OCI-LY1 (cell line): ENCODE measurements around the gene PKM.
"Not testable (repeated sequence)": the region's sequence is repeated elsewhere in the genome, so short reads cannot be mapped to it uniquely, and the experiment has no call there.

ENCODE experiments used
- H2AFZ ChIP-seq: fragments of 200-600 bp; sonication (generic), shearing (Covaris generic); 2 replicates; pipeline ENCODE4 v1.6.0; 2014; ENCODE audit warnings: antibody characterized with exemption, mild to moderate bottlenecking, low read length
- H3F3A ChIP-seq: fragments of 200-600 bp; sonication (generic), shearing (Covaris generic); 2 replicates; pipeline ENCODE4 v1.6.0; 2014; ENCODE audit warnings: mild to moderate bottlenecking, antibody characterized with exemption, low read length, moderate library complexity; ENCODE audit not compliant: insufficient read depth
- H3K27ac ChIP-seq: fragments of 200-600 bp; sonication (generic); 2 replicates; pipeline ENCODE4 v1.5.1; 2014; ENCODE audit warnings: low read length, mixed run types, mild to moderate bottlenecking, low read depth; ENCODE audit not compliant: poor library complexity, severe bottlenecking
- H3K27me3 ChIP-seq: fragments of 200-600 bp; sonication (generic); 2 replicates; pipeline ENCODE4 v1.6.0; 2014; ENCODE audit warnings: antibody characterized with exemption, mild to moderate bottlenecking, low read length, moderate library complexity; ENCODE audit not compliant: insufficient read depth
- H3K36me3 ChIP-seq: fragments of 200-600 bp; sonication (generic); 2 replicates; pipeline ENCODE4 v1.6.1; 2014; ENCODE audit warnings: mild to moderate bottlenecking, antibody characterized with exemption, low read length, moderate library complexity, mixed read lengths; ENCODE audit not compliant: insufficient read depth
- H3K4me1 ChIP-seq: fragments of 200-600 bp; sonication (generic); 2 replicates; pipeline ENCODE4 v1.5.1; 2014; ENCODE audit warnings: mild to moderate bottlenecking, low read length, moderate library complexity; ENCODE audit not compliant: insufficient read depth, severe bottlenecking
- H3K4me2 ChIP-seq: fragments of 200-600 bp; sonication (generic), shearing (Covaris generic); 2 replicates; pipeline ENCODE4 v1.6.1; 2014; ENCODE audit warnings: low read length
- H3K4me3 ChIP-seq: fragments of 200-600 bp; sonication (generic); 2 replicates; pipeline ENCODE4 v1.5.1; 2014; ENCODE audit warnings: low read length, low read depth, mild to moderate bottlenecking, mixed read lengths; ENCODE audit not compliant: poor library complexity, severe bottlenecking
- H3K79me2 ChIP-seq: fragments of 200-600 bp; shearing (Covaris generic); 2 replicates; pipeline ENCODE4 v1.6.1; 2016; ENCODE audit warnings: mixed run types, low read length, mixed read lengths; ENCODE audit not compliant: insufficient read depth
- H3K9ac ChIP-seq: fragments of 200-600 bp; sonication (generic), shearing (Covaris generic); 2 replicates; pipeline ENCODE4 v1.6.1; 2014; ENCODE audit warnings: mild to moderate bottlenecking, low read length, mixed read lengths
- H3K9me2 ChIP-seq: fragments of 200-600 bp; sonication (generic), shearing (Covaris generic); 2 replicates; pipeline ENCODE4 v1.6.1; 2014; ENCODE audit warnings: low read depth, mild to moderate bottlenecking, low read length, mixed read lengths
- H3K9me3 ChIP-seq: fragments of 200-600 bp; shearing (Covaris generic); 2 replicates; pipeline ENCODE4 v1.6.1; 2014; ENCODE audit warnings: low read length, mixed read lengths
- H4K20me1 ChIP-seq: fragments of 200-600 bp; sonication (generic), shearing (Covaris generic); 2 replicates; pipeline ENCODE4 v1.6.0; 2016; ENCODE audit warnings: mild to moderate bottlenecking, low read length; ENCODE audit not compliant: insufficient read depth
- EZH2 ChIP-seq: fragments of 200-600 bp; sonication (generic), shearing (Covaris generic); IDR thresholded peaks from 2 replicates; pipeline ENCODE4 v1.8.0; 2017; ENCODE audit warnings: borderline replicate concordance, mixed run types, mild to moderate bottlenecking, antibody characterized with exemption, low read length, moderate library complexity, mixed read lengths
- TF ChIP-seq, protein P1 (sequence below): fragments of 200-600 bp; sonication (generic), shearing (Covaris generic); IDR thresholded peaks from 2 replicates; pipeline ENCODE4 v1.5.1; 2017; ENCODE audit warnings: mild to moderate bottlenecking, antibody characterized with exemption, low read length, moderate library complexity, mixed read lengths

Gene PKM

DNA sequence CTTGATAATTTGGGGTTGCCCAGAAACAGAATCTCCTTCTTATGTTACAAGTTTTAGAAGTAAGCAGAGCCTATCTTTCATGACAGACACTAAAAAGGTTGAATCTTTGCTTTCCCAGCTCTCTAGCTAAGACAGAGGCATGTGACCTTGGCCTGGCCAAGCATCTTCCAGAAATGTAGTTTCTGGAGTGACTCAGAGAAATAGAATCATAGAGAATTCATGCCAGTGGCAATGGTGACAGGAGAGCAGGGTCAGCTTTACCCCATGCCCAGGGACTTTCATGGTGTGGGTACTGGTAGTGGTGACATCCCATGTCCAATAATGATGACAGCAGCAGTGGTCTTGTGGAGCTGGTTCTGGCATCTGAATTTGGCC, 45.3 kb upstream of the PKM start:
- peaks cover 16% of the 10 kb centered on the region for H3K4me1 ChIP-seq
- H3K9me3 ChIP-seq: no peaks in the 10 kb centered on the region
- no peak overlapping the region for H3K4me3 ChIP-seq
- H2AFZ ChIP-seq: no peak overlapping the region
- H3K36me3 ChIP-seq: no peaks in the 10 kb centered on the region
- no peaks in the 10 kb centered on the region for H3K9me2 ChIP-seq
- TF ChIP-seq, protein P1, sequence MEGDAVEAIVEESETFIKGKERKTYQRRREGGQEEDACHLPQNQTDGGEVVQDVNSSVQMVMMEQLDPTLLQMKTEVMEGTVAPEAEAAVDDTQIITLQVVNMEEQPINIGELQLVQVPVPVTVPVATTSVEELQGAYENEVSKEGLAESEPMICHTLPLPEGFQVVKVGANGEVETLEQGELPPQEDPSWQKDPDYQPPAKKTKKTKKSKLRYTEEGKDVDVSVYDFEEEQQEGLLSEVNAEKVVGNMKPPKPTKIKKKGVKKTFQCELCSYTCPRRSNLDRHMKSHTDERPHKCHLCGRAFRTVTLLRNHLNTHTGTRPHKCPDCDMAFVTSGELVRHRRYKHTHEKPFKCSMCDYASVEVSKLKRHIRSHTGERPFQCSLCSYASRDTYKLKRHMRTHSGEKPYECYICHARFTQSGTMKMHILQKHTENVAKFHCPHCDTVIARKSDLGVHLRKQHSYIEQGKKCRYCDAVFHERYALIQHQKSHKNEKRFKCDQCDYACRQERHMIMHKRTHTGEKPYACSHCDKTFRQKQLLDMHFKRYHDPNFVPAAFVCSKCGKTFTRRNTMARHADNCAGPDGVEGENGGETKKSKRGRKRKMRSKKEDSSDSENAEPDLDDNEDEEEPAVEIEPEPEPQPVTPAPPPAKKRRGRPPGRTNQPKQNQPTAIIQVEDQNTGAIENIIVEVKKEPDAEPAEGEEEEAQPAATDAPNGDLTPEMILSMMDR: no peak
- no peak for TF ChIP-seq EZH2
- no peak overlapping the region for H3K4me2 ChIP-seq
- H3F3A ChIP-seq: 0 out of 2 replicates have a peak, but pooled peaks cover under 1% of the 10 kb centered on the region
- no peaks in the 10 kb centered on the region for H3K27me3 ChIP-seq
- no peak overlapping the region for H3K27ac ChIP-seq
- no peaks in the 10 kb centered on the region for H4K20me1 ChIP-seq
- peaks cover 3% of the 10 kb centered on the region; the same call in 1 of the 2 replicates for H3K79me2 ChIP-seq
- H3K9ac ChIP-seq: no peak overlapping the region

DNA sequence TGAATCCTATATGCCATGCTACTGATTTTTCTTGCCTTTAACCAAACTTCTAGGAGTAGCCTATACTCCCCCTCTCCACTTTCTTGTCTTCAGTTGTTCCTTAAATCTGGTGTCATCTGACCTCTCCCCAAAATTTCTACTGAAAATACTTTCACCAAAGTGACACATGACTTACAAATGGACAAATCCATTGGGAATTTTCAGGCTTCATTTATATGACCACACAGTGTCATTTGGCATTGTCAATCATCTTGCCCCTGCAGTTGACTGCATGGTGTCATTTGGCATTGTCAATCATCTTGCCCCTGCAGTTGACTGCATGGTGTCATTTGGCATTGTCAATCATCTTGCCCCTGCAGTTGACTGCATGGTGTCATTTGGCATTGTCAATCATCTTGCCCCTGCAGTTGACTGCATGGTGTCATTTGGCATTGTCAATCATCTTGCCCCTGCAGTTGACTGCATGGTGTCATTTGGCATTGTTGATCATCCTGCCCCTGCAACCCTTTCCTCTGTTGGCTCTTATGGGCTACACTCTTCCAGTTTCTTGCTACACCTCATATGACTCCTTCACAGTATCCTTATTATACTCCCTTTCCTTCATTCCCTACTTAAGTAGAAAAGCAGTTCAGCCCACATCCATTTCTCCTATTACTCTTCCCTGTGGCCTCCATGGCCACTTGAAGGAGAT, 44.8 kb upstream of the PKM start:
- H3K9me2 ChIP-seq, H2AFZ ChIP-seq, H3K9me3 ChIP-seq, H4K20me1 ChIP-seq, H3K27me3 ChIP-seq, H3K4me2 ChIP-seq, H3K9ac ChIP-seq, H3K79me2 ChIP-seq, H3K4me3 ChIP-seq, H3F3A ChIP-seq, H3K36me3 ChIP-seq, H3K27ac ChIP-seq: not testable (repeated sequence)
- H3K4me1 ChIP-seq: peaks cover 21% of the 10 kb centered on the region

DNA sequence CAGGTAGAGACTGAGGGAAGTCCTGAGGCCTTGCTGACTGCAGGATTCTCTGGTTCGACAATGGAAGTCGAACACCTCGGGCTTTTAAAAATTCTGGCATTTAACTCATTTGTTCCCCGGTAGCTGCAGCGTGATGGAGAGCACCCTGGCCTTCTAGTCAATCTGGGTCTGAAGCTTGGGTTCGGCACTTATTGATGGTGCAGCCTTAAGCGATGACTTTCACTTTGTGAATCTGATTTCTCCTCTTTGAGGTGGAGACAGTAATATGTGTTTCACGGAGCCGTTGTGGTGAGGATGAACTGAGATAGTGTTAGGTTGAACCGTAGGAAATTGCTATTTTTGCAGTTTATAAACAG, 42.0 kb upstream of the PKM start:
- Histone ChIP-seq H3K4me1 (peaks cover 26% of the 10 kb centered on the region), H3K27ac (peak overlapping the region; percentile 13), H3K9me2 (no peaks in the 10 kb centered on the region), H3K79me2 (peaks cover 3% of the 10 kb centered on the region; the same call in 1 of the 2 replicates), H4K20me1 (no peaks in the 10 kb centered on the region), H3K4me3 (peak overlapping the region; percentile 99), H3K27me3 (no peaks in the 10 kb centered on the region), H3F3A (0 out of 2 replicates have a peak, but pooled peaks cover 3% of the 10 kb centered on the region), H3K9ac (peak overlapping the region; percentile 76), H3K4me2 (peak overlapping the region; percentile 87), H2AFZ (peak overlapping the region; percentile 47; the same call in 1 of the 2 replicates), H3K36me3 (peaks cover 6% of the 10 kb centered on the region; the same call in 1 of the 2 replicates), H3K9me3 (no peaks in the 10 kb centered on the region)
- no peak for TF ChIP-seq EZH2
- TF ChIP-seq, protein P1: no peak
